ENCODE data around the gene STK39.

The STK39 gene

GRCh38 chr2:167986223-167986622 is 261.2 kb downstream of the STK39 start:
- DNase-seq, result no peak

- DNase-seq, result no peak
Measured at GRCh38 chr2:167981945-167982344, 265.4 kb downstream of the STK39 start.

DNA sequence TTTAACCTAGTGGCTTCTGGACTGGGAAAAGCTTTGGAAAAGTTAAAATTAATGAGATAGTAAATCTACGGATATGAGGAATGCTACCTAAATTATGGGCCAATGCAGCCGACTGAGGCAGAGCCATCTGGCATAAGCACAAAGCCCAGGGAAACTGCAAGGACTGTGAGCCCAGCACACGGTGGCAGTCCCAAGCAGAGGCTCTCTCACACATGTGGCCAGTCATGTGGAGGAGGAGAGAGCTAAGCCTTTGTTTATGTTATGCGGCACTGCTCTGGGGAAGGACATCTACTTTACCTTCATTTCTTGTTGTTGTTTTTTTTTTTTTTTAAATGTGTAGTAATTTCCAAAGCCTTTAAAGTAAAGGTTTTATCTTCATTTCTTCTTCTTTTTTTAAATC is 267.0 kb downstream of the STK39 start:
- DNase-seq, result no peak

DNA sequence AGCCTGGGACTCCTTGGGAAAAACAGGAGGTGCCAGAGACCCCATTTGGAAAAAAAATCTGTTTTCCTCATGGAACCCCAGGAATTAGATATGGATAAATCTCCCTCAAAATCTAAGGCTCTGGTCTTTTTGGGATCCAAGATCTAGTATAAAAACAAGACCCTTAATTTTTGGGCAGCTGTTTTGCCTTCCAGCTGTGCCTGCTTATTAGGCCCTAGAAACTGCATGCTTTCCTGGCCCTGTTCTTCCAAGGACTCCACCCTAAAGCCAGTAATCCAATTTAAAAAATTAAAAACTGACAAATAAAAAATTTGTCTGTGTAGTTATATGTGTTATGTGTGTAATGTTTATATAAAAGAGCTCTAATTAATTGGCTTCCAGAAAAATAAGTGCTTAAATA is 274.6 kb downstream of the STK39 start:
- DNase-seq, result no peak

DNA sequence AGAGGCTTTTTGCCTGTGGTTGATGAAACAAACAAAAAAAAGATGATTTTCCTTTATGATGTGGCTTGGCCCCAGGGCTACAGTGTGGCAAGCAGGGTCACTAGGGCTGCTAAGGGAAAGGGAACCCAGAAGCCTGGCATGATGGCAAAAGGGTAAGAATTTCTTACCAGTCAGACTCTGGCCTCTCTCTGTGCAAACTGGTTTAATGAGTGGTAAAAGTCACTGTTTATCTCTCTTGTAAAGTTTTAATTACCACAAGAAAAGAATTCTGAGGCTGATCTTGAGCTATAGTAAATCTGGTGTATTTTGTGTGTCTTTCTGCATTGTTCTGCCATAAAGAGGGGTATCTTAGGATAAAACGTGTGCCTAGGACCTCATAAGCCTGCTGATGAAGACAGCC is 275.4 kb downstream of the STK39 start:
- no peak for DNase-seq

- no peak for DNase-seq
Measured at GRCh38 chr2:167966937-167967913, 280.2 kb downstream of the STK39 start.

GRCh38 chr2:167965907-167966761 is 281.3 kb downstream of the STK39 start:
- DNase-seq, result no peak

- DNase-seq, result no peak
Measured at GRCh38 chr2:167964650-167965413, 282.6 kb downstream of the STK39 start.

DNA sequence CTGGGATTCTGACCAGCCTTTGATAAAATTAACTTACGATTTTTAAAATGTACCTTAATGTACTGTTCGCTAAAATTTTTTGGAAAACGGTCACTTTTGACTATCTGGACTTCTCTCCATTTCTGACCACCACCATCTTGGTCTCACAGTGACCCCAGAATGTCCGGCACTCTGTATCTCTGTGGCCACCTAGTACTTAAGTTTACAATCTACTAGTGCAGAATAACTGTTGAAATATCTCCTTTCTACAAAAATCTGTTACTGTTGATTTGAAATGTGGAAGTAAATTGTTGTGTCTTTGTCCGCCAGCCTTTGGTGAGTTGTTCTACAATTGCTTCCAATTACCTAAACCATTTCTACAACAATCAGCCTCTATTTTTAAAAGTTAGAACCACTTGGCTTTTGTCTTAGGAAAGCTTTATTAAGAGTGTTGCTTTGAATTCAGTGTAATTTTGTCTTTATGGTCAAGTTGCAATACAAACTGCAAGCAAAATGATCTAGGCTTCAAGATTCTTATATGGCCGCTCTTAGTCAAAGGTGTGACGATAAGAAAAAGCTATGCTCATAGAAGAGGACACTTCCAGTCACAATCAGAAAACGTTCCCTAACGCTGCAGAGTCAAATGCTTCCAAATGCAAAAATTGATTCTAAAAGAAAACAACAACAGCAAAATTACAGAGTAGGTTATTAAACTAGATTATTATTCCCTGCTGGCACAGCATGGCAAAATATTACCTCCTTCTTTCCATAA is 283.3 kb downstream of the STK39 start:
- DNase-seq, result no peak

GRCh38 chr2:167962436-167963226 is 284.8 kb downstream of the STK39 start:
- DNase-seq, result no peak

GRCh38 chr2:167961536-167962048 is 285.8 kb downstream of the STK39 start:
- DNase-seq, result no peak

GRCh38 chr2:167960089-167960747 is 287.2 kb downstream of the STK39 start:
- DNase-seq, result no peak

GRCh38 chr2:167957662-167958061 is 289.7 kb downstream of the STK39 start:
- DNase-seq, result no peak

- no peak for DNase-seq
Measured at GRCh38 chr2:167955264-167955906, 292.0 kb downstream of the STK39 start.

- DNase-seq, result no peak
Measured at GRCh38 chr2:167954495-167954894, 292.9 kb downstream of the STK39 start.

DNA sequence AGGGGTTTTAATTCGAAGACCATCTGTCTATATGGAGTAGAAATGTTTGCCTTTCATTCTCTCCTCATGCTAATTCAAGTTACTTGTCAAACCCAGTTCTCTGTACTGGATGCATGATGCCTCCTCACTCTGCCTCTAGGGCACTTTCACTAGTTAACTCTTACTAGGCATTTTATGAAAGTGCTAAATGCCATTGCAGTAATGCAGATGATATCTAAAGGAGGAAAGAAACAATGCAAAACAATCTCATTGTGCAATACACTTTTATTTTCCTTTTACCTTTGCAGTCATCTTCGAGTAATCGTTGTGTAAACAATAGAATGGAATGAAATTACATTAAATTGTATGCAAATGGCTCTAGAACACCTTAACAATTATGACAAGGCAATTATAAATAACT is 293.6 kb downstream of the STK39 start:
- DNase-seq, result no peak

DNA sequence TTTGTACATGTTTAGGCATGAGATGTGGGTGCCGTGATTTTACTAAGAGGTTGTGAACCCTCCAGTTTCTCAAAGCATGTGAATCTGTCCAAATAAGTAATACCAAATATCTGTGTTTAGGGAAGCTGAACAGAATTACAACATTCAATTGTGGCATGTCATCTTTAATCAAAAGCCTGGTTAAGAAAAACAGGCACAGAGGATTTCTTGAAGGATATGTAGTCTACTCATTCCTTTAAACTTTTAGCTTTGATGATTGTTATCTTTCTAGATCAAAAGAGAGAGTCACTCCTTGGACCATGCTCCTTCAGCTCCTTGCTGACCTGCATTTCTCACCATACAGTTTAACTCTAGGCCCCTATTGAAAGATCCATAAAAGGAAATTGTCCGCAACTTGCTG is 296.8 kb downstream of the STK39 start:
- no peak for DNase-seq

- no peak for DNase-seq
Measured at GRCh38 chr2:167946441-167946841, 301.0 kb downstream of the STK39 start.

DNA sequence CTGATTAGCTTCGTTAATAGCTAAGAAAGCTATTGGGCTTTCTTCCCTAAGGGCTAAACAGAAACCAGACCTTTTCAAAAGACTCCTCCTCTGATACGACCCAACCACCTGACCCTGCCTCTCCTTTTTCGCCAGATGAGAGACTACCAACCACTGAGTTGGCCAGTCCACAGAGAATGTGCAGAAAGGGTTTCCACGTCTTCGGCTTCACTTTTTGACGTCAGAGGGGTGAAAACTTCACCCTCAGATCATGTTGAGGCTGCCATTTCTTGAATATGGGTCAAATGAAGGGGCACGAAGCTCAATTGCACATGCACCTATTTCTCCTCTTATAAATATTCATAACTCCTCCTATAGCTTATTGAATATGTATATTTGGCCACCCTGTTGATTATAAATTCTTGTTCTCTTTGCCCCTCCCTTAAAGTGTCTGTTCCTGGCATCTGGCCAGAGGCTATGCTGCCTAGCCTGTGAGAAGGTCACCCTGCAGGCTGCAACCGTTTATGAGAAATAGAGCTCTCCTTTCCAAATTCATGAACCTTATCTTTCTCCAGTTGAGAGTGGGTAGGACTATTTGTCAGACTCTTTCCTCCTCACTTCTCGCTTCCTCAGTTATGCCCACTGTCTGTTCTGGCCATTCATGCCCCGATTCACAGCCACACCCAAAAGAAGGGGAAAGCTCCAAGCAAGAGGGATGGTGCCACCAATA is 301.6 kb downstream of the STK39 start:
- no peak for DNase-seq
